Gastroesophageal sphincter (tissue), 3 donors: Measurements from ENCODE around the gene JARID2.

ENCODE experiments used
- POLR2A ChIP-seq, 2 donors: fragments of 450-650 bp; IDR thresholded peaks; one replicate each; pipeline ENCODE4 v1.6.1; 2017; ENCODE audit warnings: antibody characterized with exemption in 2 of 2, mild to moderate bottlenecking in 2 of 2, moderate library complexity in 1 of 2
- TF ChIP-seq, protein P1 (sequence below), 4 experiments: fragments of 200-600 bp in 2 of 4; fragments of 450-650 bp in 2 of 4; sonication (generic) in 1 of 4; IDR thresholded peaks; one replicate each; pipeline ENCODE4 v1.5.1; 2017 to 2019; ENCODE audit warnings: antibody characterized with exemption in 4 of 4, mild to moderate bottlenecking in 2 of 4, moderate library complexity in 2 of 4

- no peak for TF ChIP-seq POLR2A (IDR thresholded peaks at IDR 0.05)
- TF ChIP-seq, protein P1, sequence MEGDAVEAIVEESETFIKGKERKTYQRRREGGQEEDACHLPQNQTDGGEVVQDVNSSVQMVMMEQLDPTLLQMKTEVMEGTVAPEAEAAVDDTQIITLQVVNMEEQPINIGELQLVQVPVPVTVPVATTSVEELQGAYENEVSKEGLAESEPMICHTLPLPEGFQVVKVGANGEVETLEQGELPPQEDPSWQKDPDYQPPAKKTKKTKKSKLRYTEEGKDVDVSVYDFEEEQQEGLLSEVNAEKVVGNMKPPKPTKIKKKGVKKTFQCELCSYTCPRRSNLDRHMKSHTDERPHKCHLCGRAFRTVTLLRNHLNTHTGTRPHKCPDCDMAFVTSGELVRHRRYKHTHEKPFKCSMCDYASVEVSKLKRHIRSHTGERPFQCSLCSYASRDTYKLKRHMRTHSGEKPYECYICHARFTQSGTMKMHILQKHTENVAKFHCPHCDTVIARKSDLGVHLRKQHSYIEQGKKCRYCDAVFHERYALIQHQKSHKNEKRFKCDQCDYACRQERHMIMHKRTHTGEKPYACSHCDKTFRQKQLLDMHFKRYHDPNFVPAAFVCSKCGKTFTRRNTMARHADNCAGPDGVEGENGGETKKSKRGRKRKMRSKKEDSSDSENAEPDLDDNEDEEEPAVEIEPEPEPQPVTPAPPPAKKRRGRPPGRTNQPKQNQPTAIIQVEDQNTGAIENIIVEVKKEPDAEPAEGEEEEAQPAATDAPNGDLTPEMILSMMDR (IDR thresholded peaks at IDR 0.05), result no peak
Measured at GRCh38 chr6:15322184-15322583, 76.3 kb downstream of the JARID2 start.
